Hematopoietic multipotent progenitor cell treated with erythropoietin and hydrocortisone succinate and interleukin-3 and kit ligand, for 8 days (in vitro differentiated cells): ENCODE measurements around the gene SPEM3.
A peak's percentile ranks its signal among the peaks of the same experiment; 100 is the strongest.

Experiments used
- DNase-seq: peaks from one replicate; pipeline ENCODE4 v3.0.0-alpha.2; 2015

The SPEM3 gene

DNA sequence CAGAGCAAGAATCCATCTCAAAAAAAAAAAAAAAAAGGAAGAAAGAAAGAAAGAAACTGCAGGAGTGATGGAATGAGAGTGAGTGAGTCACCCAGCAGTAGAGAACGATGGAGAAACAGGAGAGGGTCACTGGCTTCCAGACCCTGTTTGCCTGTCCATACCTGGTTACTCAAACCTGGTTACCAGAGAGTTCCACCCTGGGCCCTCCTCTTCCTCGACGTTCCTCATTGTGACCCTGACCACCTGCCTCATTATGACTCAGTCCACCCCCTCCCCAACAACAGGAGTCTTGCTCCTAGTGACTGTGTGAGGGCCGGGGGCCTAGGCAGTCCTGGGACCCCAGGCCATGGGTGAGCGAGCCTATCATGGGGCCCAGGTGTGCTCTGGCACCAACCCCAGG is at the start of gene SPEM3:
SPEM3 (plus strand) TSS at position 301 of the 400 bp plus-strand sequence; CDS start at position 347, 46 bp downstream.
- DNase-seq, result no peak

DNA sequence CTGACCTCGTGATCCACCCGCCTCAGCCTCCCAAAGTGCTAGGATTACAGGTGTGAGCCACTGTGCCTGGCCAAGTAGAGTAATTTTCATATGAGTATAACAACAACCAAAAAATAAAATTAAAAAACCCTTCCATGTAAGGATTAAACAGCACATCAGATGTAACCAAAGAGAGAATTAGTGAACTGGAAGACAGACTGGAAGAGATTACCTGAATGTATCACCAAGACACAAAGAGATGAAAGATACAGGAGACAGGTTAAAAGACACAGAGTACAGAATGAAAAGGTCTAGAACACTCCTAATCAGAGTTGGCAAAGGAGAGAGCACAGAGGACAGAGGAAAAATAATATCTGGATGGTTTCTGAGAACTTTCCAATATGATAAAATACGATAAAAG is 49.5 kb upstream of the SPEM3 start:
- no peak for DNase-seq

DNA sequence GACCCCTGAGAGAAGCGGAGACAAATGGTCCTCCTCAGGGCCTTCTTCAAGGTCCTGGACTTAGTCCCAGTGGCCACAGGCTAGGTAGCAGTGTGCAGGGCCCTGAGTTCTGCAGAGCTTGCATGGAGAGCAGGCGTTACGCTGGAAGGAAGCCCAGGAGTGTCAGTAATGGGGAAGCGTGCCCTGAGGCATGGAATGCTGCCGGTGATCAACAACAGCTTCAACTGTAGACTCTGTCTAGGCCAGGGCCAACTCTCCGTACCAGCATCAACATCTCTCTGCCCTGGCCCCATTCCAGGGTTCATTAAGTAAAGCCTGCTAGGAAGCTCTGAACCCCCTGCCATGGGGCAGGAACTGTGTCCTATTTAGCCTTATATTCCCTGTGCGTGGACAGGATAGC is 48.3 kb upstream of the SPEM3 start:
- no peak for DNase-seq

DNA sequence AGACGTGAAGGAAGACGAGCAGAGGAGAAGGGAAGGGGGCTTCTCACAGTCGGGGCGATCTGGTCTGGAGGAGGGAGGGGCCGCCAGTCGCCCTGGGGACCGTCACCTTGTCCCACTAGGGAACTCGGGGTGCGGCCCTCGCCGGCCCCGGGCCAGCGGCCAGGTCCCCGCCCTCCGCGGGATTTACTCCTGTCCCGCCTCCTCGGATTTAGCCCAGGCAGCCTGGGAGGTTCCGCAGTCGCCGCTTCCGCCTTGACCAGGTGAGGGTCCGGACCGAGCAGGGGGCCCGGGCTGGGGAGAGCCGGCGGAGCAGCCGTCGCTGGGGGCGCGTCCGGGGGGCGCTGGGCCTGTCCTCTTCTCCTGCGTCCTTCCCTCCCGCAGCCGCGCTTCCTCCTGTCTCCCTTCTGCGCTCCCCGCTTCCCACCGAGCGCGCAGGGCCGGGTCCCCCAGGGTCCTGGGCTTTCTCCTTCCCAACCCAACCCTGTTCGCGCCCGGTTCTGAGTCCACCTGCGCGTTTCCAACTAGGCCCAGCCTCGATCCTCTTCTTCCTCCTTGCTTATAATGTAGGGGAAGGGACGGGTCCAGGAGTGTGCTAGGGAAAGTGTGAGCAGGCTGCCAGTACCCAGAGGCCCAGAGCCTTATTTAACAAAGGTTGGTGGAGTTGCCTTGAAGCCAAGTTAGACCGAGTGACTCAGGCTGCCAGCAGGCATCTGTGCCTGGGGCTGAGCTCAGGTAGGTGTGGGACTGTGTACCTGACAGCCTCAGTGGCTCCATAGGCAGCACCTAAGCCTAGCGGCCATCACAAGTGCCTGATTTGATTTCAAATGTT is 47.6 kb upstream of the SPEM3 start, which contains the start of gene TNK1:
TNK1 (plus strand) TSS at position 235 of the 829 bp plus-strand sequence. CDS start 1,838 bp downstream, outside the sequence.
- no peak for DNase-seq

DNA sequence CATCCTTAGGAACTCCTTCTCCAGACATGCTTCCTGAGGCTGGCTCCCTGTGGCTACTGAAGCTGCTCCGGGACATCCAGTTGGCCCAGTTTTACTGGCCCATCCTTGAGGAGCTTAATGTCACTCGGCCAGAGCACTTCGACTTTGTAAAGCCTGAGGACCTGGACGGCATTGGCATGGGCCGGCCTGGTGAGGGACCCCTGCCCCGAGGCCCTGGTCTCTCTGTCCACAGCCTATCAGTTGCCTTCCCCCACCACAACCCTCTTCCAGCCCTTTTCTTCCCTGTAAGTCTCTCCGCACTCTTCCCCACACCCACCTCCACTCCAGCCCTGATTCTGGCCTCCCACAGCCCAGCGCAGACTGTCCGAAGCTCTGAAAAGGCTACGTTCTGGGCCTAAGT is 45.8 kb upstream of the SPEM3 start:
- DNase-seq, result no peak

DNA sequence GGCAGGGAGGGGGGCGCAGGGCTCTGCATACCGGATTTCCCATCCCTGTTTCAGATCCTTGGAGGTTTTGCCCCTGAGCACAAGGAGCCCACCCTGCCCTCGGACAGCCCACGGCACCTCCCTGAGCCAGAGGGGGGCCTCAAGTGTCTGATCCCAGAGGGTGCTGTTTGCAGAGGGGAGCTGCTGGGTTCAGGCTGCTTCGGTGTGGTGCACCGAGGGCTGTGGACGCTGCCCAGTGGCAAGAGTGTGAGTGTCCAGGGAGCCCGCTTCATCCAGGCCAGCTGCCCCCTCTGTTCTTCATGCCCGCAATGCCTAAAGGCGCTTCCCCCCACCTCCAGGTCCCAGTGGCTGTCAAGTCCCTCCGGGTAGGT is 45.3 kb upstream of the SPEM3 start:
- no peak for DNase-seq

DNA sequence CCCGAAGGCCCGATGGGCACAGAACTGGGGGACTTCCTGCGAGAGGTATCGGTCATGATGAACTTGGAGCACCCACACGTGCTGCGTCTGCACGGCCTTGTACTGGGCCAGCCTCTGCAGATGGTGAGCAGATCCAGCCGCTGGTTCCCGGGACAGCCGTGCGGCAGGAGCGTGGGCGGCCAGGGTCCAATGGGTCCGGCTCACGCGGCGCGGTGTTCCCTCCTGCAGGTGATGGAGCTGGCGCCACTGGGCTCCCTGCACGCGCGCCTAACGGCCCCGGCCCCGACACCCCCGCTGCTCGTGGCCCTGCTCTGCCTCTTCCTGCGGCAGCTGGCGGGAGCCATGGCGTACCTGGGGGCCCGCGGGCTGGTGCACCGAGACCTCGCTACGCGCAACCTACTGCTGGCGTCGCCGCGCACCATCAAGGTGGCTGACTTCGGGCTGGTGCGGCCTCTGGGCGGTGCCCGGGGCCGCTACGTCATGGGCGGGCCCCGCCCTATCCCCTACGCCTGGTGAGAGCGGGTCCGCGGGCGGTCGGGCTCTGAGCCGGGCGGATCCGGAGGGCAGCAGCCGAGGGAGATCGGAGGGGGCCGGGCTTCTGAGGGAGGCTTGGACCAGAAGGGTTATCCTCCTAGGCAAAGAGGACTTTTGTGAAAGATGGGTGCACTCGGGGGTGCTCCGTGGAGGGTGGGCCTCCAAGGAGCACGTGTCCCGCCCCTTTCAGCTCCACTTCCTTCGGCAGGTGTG is 44.7 kb upstream of the SPEM3 start:
- DNase-seq, result peak; percentile 25

DNA sequence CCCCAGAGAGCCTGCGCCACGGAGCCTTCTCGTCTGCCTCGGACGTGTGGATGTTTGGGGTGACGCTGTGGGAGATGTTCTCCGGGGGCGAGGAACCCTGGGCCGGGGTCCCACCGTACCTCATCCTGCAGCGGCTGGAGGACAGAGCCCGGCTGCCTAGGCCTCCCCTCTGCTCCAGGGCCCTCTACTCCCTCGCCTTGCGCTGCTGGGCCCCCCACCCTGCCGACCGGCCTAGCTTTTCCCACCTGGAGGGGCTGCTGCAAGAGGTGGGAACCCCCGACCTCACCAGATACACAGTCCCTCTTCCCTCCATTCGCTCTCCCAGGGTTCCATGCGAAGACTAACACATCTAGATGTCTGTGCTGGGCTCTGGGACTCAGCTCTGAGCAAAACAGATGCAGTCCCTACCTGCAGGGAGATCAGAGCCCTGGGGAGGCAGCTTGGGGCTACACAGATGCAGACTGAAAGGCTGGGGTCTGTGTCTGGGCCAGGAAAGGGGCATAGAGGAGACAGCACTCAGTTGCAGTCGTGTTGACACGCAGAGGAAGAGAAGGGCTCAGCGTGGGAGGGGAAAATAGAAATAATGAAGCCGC is 44.1 kb upstream of the SPEM3 start:
- no peak for DNase-seq

DNA sequence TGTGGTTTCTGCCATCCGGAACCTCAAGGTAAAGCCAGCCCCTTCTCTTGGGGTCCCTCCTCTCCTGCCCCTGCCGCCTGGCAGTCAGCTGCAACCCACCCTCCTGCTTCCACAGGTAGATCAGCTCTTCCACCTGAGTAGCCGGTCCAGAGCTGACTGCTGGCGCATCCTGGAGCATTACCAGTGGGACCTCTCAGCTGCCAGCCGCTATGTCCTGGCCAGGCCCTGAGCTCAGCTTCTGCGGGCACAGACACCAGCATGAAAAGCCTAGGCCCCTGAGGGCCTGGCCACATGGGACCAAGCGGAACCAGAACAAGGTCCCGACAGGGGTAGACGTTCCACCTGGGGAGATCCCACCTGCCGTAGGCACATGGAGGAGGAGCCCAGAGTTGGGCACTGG is 39.8 kb upstream of the SPEM3 start:
- no peak for DNase-seq

DNA sequence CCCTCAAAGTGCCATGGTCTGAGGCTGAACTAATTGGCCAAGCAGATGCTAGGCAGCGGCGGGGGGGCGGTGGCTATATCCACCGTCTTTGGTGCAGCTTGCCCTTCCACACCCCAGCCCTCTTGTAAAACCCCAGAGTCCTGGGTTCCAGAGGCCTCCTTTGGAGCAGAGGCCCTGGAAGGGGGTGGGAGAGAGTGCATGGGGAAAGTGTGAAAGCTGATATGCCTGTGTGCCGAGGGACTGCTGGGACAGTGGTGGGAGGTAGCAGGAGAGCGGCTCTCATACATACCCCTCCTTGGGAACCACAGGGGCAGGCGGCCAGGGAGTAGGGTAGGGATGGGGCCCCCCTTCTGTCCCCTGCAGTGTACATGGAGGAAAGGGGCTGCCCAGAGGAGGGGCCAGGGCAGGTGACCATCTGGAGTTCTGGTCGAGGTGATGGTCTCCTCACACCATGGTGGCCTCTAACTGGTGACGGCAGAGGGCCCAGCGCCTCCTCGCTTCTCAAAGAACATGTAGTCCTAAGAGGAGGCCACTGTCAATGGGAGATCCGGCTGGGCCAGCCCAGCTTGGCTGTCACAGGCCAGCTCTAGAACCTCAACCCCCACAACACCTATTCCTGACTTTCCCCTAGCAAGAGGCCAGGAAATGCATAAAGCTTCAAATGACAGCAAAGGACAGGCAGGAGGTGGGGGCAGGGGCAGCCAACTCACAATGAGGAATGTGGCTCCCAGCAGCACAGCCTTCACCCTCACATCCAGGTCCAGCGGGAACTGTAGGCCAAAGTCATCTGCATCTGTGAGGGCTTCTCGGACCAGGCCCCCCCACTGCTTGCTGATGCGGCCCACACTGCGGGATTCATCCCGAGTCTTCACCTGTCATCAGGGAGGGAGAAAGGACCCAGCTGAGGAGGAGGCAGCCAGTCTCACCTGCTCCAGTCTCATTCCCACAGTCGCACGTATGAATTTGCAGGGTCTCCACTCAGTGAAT is 38.4 kb upstream of the SPEM3 start:
- no peak for DNase-seq

DNA sequence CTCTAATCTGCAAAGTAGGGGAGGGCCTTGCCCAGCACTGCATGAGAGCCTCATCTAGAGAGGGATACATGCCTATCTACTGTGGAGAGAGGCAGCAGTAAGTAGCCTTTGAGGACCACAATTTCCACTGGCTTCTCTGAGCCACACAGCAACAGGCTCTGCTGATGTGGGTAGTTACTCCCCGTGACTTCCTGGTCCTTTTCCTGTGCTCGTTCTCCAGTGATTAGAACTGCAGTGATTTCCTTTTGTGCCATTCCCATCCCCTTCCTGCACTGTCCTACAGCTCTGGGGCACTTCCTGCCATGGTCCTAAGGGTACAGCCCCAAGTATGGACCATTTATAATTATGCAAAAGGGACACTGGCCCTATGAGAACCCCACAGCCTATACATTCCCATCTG is 37.4 kb upstream of the SPEM3 start:
- no peak for DNase-seq

DNA sequence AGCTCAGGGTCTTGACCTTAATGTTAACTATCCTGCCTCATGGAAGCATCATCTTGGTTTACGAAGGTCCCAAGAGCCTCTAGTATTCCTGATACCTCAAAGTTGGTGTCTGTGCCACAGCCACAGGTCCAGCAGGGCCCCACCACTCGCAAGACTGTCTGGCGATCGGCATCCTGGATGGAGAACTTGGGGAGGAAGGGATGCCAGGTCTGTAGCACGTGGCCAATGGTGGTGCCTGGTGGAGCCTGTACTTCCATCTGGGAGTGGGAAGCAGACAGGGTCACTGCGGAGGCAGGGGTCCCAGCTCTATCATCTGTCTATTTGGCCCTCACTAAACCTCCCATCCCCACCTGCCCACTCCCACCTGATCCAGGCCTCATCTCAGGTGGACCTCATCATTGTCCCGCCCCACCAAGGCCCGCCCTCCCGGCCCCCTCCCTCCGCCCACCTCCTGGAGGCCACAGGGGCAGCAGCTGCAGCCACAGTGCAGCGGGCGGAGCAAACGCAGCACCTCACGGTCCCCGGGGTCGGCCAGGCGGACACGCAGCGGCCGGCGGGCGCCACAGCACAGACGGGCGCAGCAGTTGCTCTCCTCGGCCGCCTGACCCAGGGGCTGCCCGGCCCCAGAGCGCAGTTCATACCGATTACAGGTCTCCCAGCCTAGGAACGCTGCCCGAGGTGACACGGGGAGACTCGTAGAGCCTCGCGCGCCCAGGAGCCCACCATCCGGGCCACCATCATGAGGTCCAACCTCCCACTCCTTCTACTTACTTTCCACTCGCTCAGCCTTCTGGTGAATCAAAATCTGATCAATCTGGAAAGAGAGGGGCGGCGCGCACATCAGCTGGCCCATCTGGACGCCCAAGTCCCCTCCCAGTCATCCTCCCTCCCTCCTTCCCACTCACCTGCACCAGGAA is 35.7 kb upstream of the SPEM3 start:
- no peak for DNase-seq

DNA sequence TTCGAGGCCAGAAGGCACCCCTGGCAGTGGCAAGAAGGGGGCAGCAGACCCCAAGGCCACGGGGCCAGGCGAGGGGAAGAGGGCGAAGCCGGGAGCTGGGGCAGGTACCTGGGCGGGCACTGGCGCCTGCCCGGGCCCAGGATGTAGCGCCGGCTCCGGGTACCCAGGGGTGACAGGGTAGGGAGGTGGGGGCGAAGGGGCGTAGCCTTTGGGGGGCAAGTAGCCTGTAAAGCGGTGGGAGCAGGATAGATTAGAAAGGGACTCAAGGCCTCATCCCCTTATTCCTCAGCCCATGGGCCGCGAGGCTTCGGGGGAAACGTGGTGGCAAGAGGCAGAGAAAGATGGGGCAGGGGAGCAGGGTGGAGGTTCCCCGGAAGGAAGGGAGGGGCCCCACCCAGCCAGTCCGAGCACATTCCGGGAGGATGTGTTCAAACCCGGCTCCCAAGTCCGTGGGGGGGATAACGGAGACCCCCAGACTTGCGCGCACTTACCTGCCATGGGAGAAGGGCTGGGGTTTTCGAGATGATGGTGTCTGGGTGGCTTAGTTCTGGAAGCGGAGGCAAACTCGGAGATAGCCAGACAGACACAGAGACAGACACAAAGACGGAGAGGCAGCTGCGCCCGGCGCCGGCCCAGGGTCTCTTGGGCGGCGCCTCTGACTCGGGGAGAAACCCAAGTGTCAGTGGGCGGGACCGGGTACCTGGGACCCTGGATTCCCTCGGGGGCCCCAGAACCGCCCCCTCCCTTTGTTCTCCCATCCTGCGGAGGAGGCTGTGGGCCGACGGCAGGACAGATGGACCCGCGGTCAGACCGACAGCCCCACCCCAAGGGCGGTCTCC is 34.8 kb upstream of the SPEM3 start:
- peak; percentile 9 for DNase-seq

DNA sequence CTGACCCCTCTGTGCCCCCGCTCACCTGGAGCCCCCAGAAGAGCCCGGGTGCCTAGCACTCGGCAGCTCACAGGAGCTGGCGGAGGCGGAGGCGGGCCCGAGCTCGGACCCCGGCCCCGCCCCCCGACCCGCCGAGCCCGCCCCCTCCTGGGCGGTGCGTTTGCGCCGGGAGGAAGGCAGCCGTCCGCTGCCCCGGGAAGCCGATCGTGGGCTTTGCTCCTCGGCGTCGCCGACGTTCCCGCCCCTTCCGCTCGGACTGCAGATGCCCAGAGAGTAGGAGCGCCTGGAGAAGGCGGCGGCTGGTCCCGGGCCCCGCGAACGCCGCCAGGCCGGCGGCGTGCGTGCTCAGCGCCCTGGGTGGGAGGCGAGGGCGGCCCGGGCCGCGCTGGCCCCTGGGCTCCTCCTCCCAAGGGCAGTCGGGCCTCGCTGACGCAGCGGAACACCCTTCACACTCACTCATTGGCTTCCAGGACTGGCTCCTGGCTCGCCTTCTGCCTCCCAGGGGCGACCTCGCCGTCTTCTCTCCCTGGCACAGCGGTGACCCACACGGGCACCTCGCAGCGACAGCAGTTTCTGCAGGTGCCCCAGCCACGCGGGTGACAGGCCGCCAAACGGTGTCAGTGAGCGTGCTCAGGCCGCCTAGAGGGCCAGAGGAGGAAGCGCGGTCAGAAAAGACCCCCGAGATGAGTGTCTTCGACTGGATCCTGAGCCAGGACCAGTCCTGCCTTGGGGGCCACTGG is 34.0 kb upstream of the SPEM3 start, which contains the start of gene PLSCR3:
PLSCR3 (minus strand) TSS at position 74 of the 740 bp plus-strand sequence. CDS start 415 bp downstream, outside the sequence.
- DNase-seq, result peak; percentile 81

DNA sequence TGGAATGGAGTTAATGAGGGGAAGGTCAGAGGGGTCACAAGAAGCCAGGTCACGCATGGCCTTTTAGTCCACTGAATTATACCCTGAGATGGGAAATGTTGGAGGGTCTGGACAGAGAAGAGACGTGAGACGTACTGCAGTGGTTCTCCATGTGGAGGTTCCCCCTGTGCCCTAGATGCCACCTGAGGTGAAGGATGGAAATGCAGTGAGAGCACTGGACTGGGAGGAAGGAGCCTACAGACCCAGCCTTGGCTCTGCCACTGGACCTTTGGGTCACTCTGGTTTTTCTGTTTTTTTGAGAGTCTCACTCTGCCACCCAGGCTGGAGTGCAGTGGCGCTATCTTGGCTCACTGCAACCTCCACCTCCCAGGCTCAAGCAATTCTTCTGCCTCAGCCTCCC is 32.5 kb upstream of the SPEM3 start:
- peak; percentile 23 for DNase-seq

DNA sequence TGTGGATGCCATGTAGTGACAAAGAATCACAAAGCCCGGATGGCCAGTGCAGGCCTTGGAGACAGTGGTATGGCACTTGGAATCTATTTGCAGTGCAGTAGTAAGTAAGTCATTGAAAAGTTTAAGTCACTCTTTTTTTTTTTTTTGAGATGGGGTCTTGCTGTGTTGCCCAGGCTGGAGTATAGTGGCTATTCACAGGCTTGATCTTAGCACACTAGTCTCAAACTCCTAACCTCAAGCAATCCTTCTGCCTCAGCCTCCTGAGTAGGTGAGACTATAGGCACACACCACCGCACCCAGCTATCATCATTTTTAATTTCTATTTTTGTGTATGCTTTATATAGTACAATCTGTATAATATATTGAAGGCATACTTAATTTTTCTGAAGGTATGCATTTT is 30.0 kb upstream of the SPEM3 start:
- DNase-seq, result no peak

DNA sequence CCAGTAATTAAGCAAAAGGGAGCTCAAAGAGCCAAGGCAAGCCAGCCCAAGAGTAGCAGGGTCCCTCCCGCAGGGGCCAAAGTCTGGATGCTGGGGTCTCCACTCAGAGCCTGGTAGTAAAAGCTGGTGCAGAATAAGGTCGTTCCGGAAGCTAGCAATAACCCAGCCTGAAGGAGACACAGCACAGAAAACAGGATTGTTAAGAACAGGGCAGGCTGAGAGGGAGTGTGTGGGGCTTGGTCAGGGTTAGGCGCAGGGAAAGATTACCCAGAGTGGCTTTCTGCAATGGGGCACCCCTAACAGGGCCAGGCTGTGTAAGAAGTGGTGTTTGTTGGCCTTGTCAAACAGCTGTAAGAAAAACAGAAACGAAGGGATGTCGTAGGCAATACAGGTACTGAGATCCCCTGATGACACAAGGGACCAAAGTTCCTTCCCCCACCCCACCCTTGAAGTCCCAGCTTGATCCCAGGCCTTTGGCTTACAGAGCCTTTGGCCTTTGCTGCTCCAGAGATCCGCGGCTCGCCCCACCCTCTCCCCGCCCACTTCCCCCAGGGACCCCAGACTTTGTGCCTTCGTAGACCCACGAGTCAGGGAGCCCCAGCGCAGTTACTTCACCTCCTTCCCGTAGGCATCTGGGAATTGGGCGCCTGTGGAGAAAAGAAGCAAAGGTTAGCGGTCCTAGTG is 25.5 kb upstream of the SPEM3 start:
- DNase-seq, result peak; percentile 9

DNA sequence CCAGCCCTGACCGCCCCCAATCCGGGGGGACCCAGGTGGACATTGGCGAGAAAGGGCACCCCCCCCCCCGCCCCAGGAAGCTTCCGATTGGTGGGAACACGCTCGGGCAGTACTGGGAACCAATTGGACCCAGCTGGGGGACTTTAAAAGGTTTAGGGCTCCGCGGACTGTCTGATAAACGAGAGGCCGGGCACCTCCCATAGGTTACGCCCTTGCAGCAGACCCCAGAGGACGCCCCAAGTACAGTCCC is 25.0 kb upstream of the SPEM3 start:
- peak; percentile 84 for DNase-seq
